Psoas muscle (tissue), 8 donors: Measurements from ENCODE around the gene DSG4. TPM values are rescaled to one million over a fixed set of nuclear protein-coding genes. Genes with fewer than 3 reads are reported as not detected.

Experiments used
- ATAC-seq, 4 donors: fragments of 200-7000 bp; cut with Tn5 transposase; one replicate each; pipeline ENCODE4 v1.9.1; 2020; ENCODE audit warnings: moderate library complexity in 3 of 4, mild to moderate bottlenecking in 2 of 4
- DNase-seq, 2 donors: peaks; one replicate each; pipeline ENCODE4 v3.0.0-alpha.2; 2020
- H3K27ac ChIP-seq: fragments of 200-600 bp; one replicate; pipeline ENCODE4 v1.8.0; 2022
- H3K27me3 ChIP-seq, 3 donors: fragments of 200-600 bp in 1 of 3; one replicate each; pipeline versions ENCODE4 v1.6.1 to v1.8.0; 2013 to 2022; ENCODE audit warnings: low read length in 2 of 3, mild to moderate bottlenecking in 2 of 3, moderate library complexity in 1 of 3; ENCODE audit not compliant: insufficient read depth in 3 of 3
- H3K36me3 ChIP-seq, 2 donors: fragments of 200-600 bp in 1 of 2; one replicate each; pipeline versions ENCODE4 v1.6.1 to v1.8.0; 2013 to 2022; ENCODE audit warnings: low read depth in 1 of 2, mild to moderate bottlenecking in 1 of 2, moderate library complexity in 1 of 2; ENCODE audit not compliant: insufficient read depth in 1 of 2
- H3K4me1 ChIP-seq: fragments of 200-600 bp; one replicate; pipeline ENCODE4 v1.8.0; 2022
- H3K4me3 ChIP-seq: fragments of 200-600 bp; one replicate; pipeline ENCODE4 v1.8.0; 2022; ENCODE audit warnings: mild to moderate bottlenecking
- H3K9me3 ChIP-seq: fragments of 200-600 bp; one replicate; pipeline ENCODE4 v1.8.0; 2022
- WGBS, 3 donors: extraction: QIAGEN DNeasy Blood & Tissue Kit; methylation state at CpG; one replicate each; pipeline versions ENCODE4 v1.1.6 to v1.1.7; 2013; 5-methylcytosine and 5-hydroxymethylcytosine counted together
- intact Hi-C, 2 donors: fragments of 100-400 bp; cut with DNase I; formaldehyde crosslinking; loops; one replicate each; pipeline versions ENCODE4 v1.11.0 to v1.14.2; 2022
- polyA plus RNA-seq, 3 donors: library from polyadenylated mRNA; stranded (reverse); fragments of 200-250 nt; gene quantifications; one replicate each; pipeline ENCODE4 v1.2.3, GENCODE V29; 2013
- total RNA-seq, 4 donors: library from RNA; stranded (reverse); fragmentation: NEBNext Ultra II Directional in 2 of 4; extraction: Animal tissue kit (Norgen Biotek cat#: 25700) in 2 of 4; gene quantifications; one replicate each; pipeline versions ENCODE4 v1.2.1 to v1.2.4, GENCODE V29; 2021 to 2023
- TF ChIP-seq, protein P1 (sequence below): fragments of 200-600 bp; IDR thresholded peaks from one replicate; pipeline ENCODE4 v1.8.0; 2022; ENCODE audit warnings: antibody characterized with exemption
- donor health status: healthy with polysubstance abuse.
- donor health status: DM: no; HTN: no; CAD: no; lungs with moderate emphysema.
- donor health status: Bipolar disorder and iron deficiency.
- donor health status: healthy.
- donor health status: DM: yes; HTN: yes; CAD: no.
- donor health status: DM: no; HTN: no; CAD: no.
- donor health status: DM: no; HTN: no; CAD: no.
- donor health status: DM: yes; HTN: yes; CAD: no.

Gene DSG4
- total and polyA plus RNA-seq, 7 donors = not detected

DNA sequence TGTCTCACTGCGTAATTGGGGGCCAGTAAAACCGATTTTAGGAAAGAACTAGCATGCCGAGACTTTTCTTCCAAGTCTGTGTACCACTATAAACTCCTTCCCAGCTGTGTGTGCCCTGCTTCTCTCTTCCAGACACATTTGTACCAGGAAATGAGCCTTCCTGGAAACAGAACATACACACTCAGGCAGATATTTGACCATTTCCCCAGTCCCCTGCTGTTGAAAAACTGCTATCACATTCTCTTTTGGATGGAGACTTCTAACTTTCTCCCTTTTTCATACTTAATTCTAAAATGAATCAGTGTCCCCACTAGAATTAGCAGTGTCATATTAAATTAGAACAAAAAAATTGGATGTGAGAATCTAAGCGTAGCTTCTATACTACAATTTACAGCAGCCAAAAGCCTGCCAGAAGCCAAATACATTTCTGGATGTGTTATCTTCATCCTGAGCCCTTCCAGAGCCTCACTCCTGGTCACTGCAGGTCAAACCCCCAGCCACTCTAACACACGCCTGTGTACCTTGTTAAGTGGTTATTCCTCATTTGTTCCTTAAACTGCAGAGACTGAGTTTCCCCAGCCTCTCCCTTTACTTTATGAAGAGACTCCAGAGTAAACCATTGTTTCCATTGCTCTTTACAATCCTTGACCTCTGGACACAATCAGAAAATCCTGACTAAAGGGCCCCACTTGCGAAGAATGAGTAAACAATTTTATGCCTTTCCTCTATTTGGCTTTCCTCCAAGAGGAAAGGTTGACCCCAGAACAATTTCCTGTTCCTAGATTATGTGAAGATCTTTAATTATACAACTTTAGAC, 20.4 kb downstream of the DSG4 start:
- whole genome bisulfite sequencing, 3 donors = 52 to 62% (median 56%) methylated on average over 6 of the region's 6 CpGs
- no peak for DNase-seq
- Histone ChIP-seq H3K27me3 (no peaks in the 10 kb centered on the region), H3K4me3 (no peak overlapping the region), H3K36me3 (no peaks in the 10 kb centered on the region), H3K4me1 (no peaks in the 10 kb centered on the region), H3K9me3 (no peaks in the 10 kb centered on the region), H3K27ac (no peak overlapping the region)
- ATAC-seq = no peak
- intact Hi-C loops = no loop called here
- TF ChIP-seq, protein P1, sequence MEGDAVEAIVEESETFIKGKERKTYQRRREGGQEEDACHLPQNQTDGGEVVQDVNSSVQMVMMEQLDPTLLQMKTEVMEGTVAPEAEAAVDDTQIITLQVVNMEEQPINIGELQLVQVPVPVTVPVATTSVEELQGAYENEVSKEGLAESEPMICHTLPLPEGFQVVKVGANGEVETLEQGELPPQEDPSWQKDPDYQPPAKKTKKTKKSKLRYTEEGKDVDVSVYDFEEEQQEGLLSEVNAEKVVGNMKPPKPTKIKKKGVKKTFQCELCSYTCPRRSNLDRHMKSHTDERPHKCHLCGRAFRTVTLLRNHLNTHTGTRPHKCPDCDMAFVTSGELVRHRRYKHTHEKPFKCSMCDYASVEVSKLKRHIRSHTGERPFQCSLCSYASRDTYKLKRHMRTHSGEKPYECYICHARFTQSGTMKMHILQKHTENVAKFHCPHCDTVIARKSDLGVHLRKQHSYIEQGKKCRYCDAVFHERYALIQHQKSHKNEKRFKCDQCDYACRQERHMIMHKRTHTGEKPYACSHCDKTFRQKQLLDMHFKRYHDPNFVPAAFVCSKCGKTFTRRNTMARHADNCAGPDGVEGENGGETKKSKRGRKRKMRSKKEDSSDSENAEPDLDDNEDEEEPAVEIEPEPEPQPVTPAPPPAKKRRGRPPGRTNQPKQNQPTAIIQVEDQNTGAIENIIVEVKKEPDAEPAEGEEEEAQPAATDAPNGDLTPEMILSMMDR = no peak

DNA sequence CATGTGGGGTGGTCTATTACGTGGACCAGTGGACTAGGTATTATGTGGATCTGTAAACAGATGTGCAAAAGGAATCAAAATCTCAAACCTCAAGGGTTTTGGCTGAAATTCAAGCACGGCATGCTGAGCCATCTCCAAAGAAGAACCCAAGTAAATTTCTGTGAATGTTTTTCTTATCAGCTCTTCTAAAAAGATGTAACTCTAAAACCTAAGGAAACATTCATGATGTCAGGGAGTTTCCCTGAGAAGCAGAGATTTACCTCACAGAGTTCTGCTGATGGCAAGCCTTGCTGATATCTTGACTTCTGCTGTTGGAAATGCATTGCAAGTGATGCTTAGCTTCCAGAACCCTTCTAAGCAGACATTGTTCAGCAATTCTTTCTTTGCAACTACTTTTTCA, 21.6 kb downstream of the DSG4 start:
- intact Hi-C loops = no loop called here

DNA sequence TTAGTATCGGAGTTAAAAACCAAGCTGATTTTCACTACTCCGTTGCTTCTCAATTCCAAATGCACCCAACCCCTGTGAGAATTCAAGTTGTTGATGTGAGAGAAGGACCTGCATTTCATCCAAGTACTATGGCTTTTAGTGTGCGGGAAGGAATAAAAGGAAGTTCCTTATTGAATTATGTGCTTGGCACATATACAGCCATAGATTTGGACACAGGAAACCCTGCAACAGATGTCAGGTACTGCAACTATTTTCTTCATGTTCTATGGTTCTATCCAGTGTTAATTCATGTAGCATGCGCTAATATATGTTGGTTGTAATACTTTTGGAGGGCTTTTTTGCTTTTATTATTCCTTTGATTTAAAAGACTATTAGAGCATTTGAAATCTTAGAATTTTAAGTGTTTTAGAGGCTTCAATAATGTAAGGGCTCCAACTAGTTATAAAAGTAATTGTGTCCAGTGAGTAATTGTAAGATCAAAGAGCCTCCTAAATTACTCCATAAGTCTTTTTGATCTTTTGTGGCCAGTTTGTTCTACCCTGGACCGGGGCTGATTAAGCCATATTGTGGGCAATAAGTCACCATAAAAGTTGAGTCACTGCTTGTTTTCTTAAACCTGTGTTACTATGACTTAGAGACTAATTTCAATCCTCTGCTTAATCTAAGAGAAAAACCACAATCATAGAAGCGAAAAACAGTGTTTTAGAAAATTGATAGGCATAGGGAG, 22.9 kb downstream of the DSG4 start:
- intact Hi-C loops = no loop called here
- no peaks in the 10 kb centered on the region for H3K4me1 ChIP-seq
- H3K36me3 ChIP-seq = no peaks in the 10 kb centered on the region
- TF ChIP-seq, protein P1 = no peak
- ATAC-seq (no peak), DNase-seq (no peak)
- no peaks in the 10 kb centered on the region for H3K9me3 ChIP-seq
- WGBS, 3 donors = 32 to 41% (median 37%) methylated on average over 6 of the region's 6 CpGs
- H3K27me3 ChIP-seq = no peaks in the 10 kb centered on the region
- H3K4me3 ChIP-seq = no peak overlapping the region
- no peak overlapping the region for H3K27ac ChIP-seq

More for the DNA sequence above, 21.6 kb downstream of the DSG4 start:
- no peak overlapping the region for H3K4me3 ChIP-seq
- DNase-seq (no peak), ATAC-seq (no peak)
- no peaks in the 10 kb centered on the region for H3K36me3 ChIP-seq
- H3K27ac ChIP-seq = no peak overlapping the region
- 36 to 44% (median 41%) methylated on average over 2 of the region's 2 CpGs for WGBS, 3 donors
- TF ChIP-seq, protein P1 = no peak
- H3K9me3 ChIP-seq = no peaks in the 10 kb centered on the region
- H3K27me3 ChIP-seq = no peaks in the 10 kb centered on the region
- no peaks in the 10 kb centered on the region for H3K4me1 ChIP-seq

DNA sequence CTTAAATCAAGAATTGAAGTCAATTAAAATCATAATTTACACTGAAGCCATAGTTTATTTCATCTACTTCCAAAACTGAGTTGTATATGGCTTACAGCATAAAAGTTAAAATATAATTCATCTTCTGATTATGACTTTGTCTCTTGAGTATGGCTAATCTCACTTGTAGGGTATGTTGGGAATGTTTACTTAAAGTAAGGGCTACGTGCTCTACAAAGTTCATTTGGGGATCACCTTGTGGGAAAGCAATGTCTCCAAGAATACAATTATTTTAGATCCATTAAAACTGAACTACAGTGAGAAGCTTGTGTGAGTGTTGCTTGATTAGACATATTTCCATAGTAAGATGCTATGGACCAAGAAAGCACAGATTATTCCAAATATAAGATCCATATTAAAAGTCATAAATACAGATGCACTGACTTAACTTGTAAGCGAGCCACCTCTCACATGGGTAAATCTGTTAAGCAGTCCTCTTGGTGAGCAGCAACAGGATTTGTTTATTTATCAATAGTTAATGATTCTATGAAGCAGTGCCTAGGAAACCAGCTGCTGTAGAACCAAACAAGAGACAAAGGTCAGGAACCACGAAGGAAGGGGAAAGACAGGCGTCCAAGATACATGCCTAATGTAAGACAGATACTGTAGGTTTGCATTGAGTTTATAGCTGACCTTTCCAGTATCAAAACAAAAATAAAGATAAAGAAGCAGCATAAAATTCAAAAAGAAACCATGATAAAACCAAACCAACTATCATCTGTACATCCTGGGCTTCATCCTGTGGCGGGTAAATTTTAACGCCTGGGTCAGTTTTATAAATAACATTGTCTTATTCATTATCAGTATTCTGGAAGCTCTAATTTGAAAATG, 24.8 kb downstream of the DSG4 start:
- Histone ChIP-seq H3K4me3 (no peak overlapping the region), H3K27me3 (no peaks in the 10 kb centered on the region), H3K36me3 (no peaks in the 10 kb centered on the region), H3K27ac (no peak overlapping the region), H3K9me3 (no peaks in the 10 kb centered on the region), H3K4me1 (no peaks in the 10 kb centered on the region)
- intact Hi-C loops = no loop called here
- no peak for ATAC-seq
- TF ChIP-seq, protein P1 = no peak
- WGBS, 3 donors = 66 to 75% (median 73%) methylated on average over 6 of the region's 6 CpGs
- no peak for DNase-seq
